Vagina (tissue), 2 donors: ENCODE data around the gene B3GLCT.
"Not testable (repeated sequence)": the region's sequence is repeated elsewhere in the genome, so short reads cannot be mapped to it uniquely, and the experiment has no call there.

Source experiments
- CTCF ChIP-seq, 3 experiments: fragments of 450-650 bp in 2 of 3; fragments of 200-600 bp in 1 of 3; sonication (generic) in 1 of 3; IDR thresholded peaks; one replicate each; pipeline ENCODE4 v1.5.1; 2017 to 2019; ENCODE audit warnings: antibody characterized with exemption in 3 of 3, mild to moderate bottlenecking in 2 of 3, moderate library complexity in 2 of 3
- POLR2A ChIP-seq, 2 donors: fragments of 450-650 bp; IDR thresholded peaks; one replicate each; pipeline ENCODE4 v1.6.1; 2017; ENCODE audit warnings: antibody characterized with exemption in 2 of 2, mild to moderate bottlenecking in 2 of 2, moderate library complexity in 2 of 2
- POLR2AphosphoS5 ChIP-seq, 2 donors: sonication (generic); formaldehyde crosslinking; IDR thresholded peaks; one replicate each; pipeline ENCODE4 v1.9.0; 2017; ENCODE audit warnings: antibody characterized with exemption in 2 of 2, mild to moderate bottlenecking in 2 of 2, low read depth in 1 of 2; ENCODE audit not compliant: insufficient read depth in 1 of 2

GRCh38 chr13:31339616-31340015 is 139.8 kb downstream of the B3GLCT start:
- not testable (repeated sequence) for TF ChIP-seq POLR2A (IDR thresholded peaks at IDR 0.05); CTCF (IDR thresholded peaks at IDR 0.05); POLR2AphosphoS5 (IDR thresholded peaks at IDR 0.05; ENCODE audit: insufficient read depth in 1 of 2, low read depth in 1 of 2)
